Right ventricle myocardium inferior (tissue), 1 donor: Measurements from ENCODE around the gene WDR7. TPM values are rescaled to one million over a fixed set of nuclear protein-coding genes. Genes with fewer than 3 reads are reported as not detected.

Source experiments
- ATAC-seq: fragments of 200-7000 bp; cut with Tn5 transposase; one replicate; pipeline ENCODE4 v1.9.1; 2020; ENCODE audit warnings: mild to moderate bottlenecking, moderate library complexity
- DNase-seq: peaks from one replicate; pipeline ENCODE4 v3.0.0; 2021; ENCODE audit errors: missing footprints
- intact Hi-C: fragments of 100-400 bp; cut with DNase I; formaldehyde crosslinking; loops from one replicate; pipeline ENCODE4 v1.11.0; 2022
- total RNA-seq: library from RNA; stranded (reverse); fragmentation: NEBNext Ultra II Directional; extraction: Animal tissue kit (Norgen Biotek cat#: 25700); gene quantifications from one replicate; pipeline ENCODE4 v1.2.1, GENCODE V29; 2021
- donor health status: DM: no; HTN: yes; CAD: no; lungs with severe emphysema.

WDR7 gene
- total RNA-seq, 1 donor from 2014 or later, result 21.8 TPM

- DNase-seq, result no peak
- intact Hi-C loops, result no loop called here
- ATAC-seq, result no peak
Observed at GRCh38 chr18:56995579-56996188, 344.5 kb downstream of the WDR7 start.

GRCh38 chr18:56997200-56997599, 346.0 kb downstream of the WDR7 start:
- no peak for DNase-seq
- ATAC-seq, result no peak
- intact Hi-C loops, result no loop called here

GRCh38 chr18:56999823-57000222, 348.7 kb downstream of the WDR7 start:
- ATAC-seq (no peak), DNase-seq (no peak)
- intact Hi-C loops, result loop anchor here (5.0 to 10.0 kb wide), 2 partner anchors 48 to 105 kb away; no protein-coding TSS in a partner anchor

GRCh38 chr18:57002627-57003026, 351.5 kb downstream of the WDR7 start:
- no peak for DNase-seq
- ATAC-seq, result peak; percentile 89
- intact Hi-C loops, result loop anchor here (5.0 to 10.0 kb wide), 2 partner anchors 50 to 108 kb away; no protein-coding TSS in a partner anchor

GRCh38 chr18:57003342-57003741, 352.2 kb downstream of the WDR7 start:
- ATAC-seq (no peak), DNase-seq (no peak)
- intact Hi-C loops, result loop anchor here (5.0 to 10.0 kb wide), 2 partner anchors 51 to 109 kb away; no protein-coding TSS in a partner anchor

- ATAC-seq, result no peak
- intact Hi-C loops, result loop anchor here (5.0 to 10.0 kb wide), 2 partner anchors 52 to 110 kb away; no protein-coding TSS in a partner anchor
- DNase-seq, result no peak
Observed at GRCh38 chr18:57004366-57005121, 353.4 kb downstream of the WDR7 start.

GRCh38 chr18:57008001-57008686, 357.0 kb downstream of the WDR7 start:
- intact Hi-C loops, result loop anchor here (10.0 kb wide), 1 partner anchor 113 kb away; no protein-coding TSS in a partner anchor
- ATAC-seq (no peak), DNase-seq (no peak)

- ATAC-seq (no peak), DNase-seq (no peak)
- intact Hi-C loops, result loop anchor here (10.0 kb wide), 1 partner anchor 115 kb away; no protein-coding TSS in a partner anchor
Observed at GRCh38 chr18:57009844-57010243, 358.7 kb downstream of the WDR7 start.

- no peak for ATAC-seq
- DNase-seq, result no peak
- intact Hi-C loops, result no loop called here
Observed at GRCh38 chr18:57014772-57015413, 363.7 kb downstream of the WDR7 start.

- DNase-seq, result no peak
- intact Hi-C loops, result no loop called here
- ATAC-seq, result no peak
Observed at GRCh38 chr18:57015451-57015850, 364.3 kb downstream of the WDR7 start.

- DNase-seq (no peak), ATAC-seq (no peak)
- intact Hi-C loops, result no loop called here
Observed at GRCh38 chr18:57018845-57019244, 367.7 kb downstream of the WDR7 start.

GRCh38 chr18:57022716-57023115, 371.6 kb downstream of the WDR7 start:
- DNase-seq (no peak), ATAC-seq (no peak)
- intact Hi-C loops, result no loop called here

GRCh38 chr18:57023275-57023882, 372.2 kb downstream of the WDR7 start:
- no peak for ATAC-seq
- intact Hi-C loops, result no loop called here
- DNase-seq, result no peak

- intact Hi-C loops, result no loop called here
- DNase-seq, result no peak
- no peak for ATAC-seq
Observed at GRCh38 chr18:57025540-57025939, 374.4 kb downstream of the WDR7 start.

- ATAC-seq (no peak), DNase-seq (no peak)
- intact Hi-C loops, result no loop called here
Observed at GRCh38 chr18:57026316-57026715, 375.2 kb downstream of the WDR7 start.

- no peak for ATAC-seq
- intact Hi-C loops, result no loop called here
- DNase-seq, result no peak
Observed at GRCh38 chr18:57027190-57027708, 376.1 kb downstream of the WDR7 start.

GRCh38 chr18:57029761-57030160, 378.6 kb downstream of the WDR7 start:
- ATAC-seq, result no peak
- no peak for DNase-seq
- intact Hi-C loops, result no loop called here

- ATAC-seq, result no peak
- no peak for DNase-seq
- intact Hi-C loops, result no loop called here
Observed at GRCh38 chr18:57030417-57030816, 379.3 kb downstream of the WDR7 start.
